HG03139 (cell line): ENCODE results near the gene SDC3.

Experiments
- ATAC-seq: cut with Tn5 transposase; IDR thresholded peaks from one replicate; pipeline ENCODE4 v1.9.1; 2021; ENCODE audit not compliant: unreplicated experiment

The SDC3 gene

GRCh38 chr1:30929135-30929889 is 20.8 kb upstream of the SDC3 start:
- no peak for ATAC-seq

GRCh38 chr1:30928789-30929134 is 20.2 kb upstream of the SDC3 start:
- ATAC-seq, result no peak

GRCh38 chr1:30928171-30928570 is 19.6 kb upstream of the SDC3 start:
- ATAC-seq, result no peak

GRCh38 chr1:30927448-30927847 is 18.9 kb upstream of the SDC3 start:
- no peak for ATAC-seq

GRCh38 chr1:30923597-30923996 is 15.0 kb upstream of the SDC3 start:
- ATAC-seq, result no peak

- ATAC-seq, result no peak
These were observed 12.3 kb upstream of the SDC3 start for GRCh38 chr1:30920827-30921226.

- no peak for ATAC-seq
These were observed 10.7 kb upstream of the SDC3 start for GRCh38 chr1:30919025-30919881.

- ATAC-seq, result no peak
These were observed 7.7 kb upstream of the SDC3 start for GRCh38 chr1:30916296-30916695.

- ATAC-seq, result no peak
These were observed 7.1 kb upstream of the SDC3 start for GRCh38 chr1:30915491-30916230.

- ATAC-seq, result no peak
These were observed 6.4 kb upstream of the SDC3 start for GRCh38 chr1:30914931-30915330.

- no peak for ATAC-seq
These were observed 6.0 kb upstream of the SDC3 start for GRCh38 chr1:30914587-30914922.

- no peak for ATAC-seq
These were observed 4.5 kb upstream of the SDC3 start for GRCh38 chr1:30912913-30913652.

- no peak for ATAC-seq
These were observed 3.7 kb upstream of the SDC3 start for GRCh38 chr1:30912224-30912623.

GRCh38 chr1:30911059-30911954 is 2.7 kb upstream of the SDC3 start:
- ATAC-seq, result no peak

GRCh38 chr1:30909365-30910068 is 959 bp upstream of the SDC3 start:
- no peak for ATAC-seq

GRCh38 chr1:30908316-30908695 is 252 bp downstream of the SDC3 start:
- no peak for ATAC-seq

GRCh38 chr1:30907481-30908315 is 860 bp downstream of the SDC3 start:
- no peak for ATAC-seq

GRCh38 chr1:30906631-30907441 is 1.7 kb downstream of the SDC3 start:
- ATAC-seq, result no peak
